ENCODE measurements around the gene TSSK6. TPM values are rescaled to one million over a fixed set of nuclear protein-coding genes. Genes with fewer than 3 reads are reported as not detected.

The TSSK6 gene
- total RNA-seq, 4 donors from 2014 or later = 2.6 to 10.5 (median 6.8) TPM

DNA sequence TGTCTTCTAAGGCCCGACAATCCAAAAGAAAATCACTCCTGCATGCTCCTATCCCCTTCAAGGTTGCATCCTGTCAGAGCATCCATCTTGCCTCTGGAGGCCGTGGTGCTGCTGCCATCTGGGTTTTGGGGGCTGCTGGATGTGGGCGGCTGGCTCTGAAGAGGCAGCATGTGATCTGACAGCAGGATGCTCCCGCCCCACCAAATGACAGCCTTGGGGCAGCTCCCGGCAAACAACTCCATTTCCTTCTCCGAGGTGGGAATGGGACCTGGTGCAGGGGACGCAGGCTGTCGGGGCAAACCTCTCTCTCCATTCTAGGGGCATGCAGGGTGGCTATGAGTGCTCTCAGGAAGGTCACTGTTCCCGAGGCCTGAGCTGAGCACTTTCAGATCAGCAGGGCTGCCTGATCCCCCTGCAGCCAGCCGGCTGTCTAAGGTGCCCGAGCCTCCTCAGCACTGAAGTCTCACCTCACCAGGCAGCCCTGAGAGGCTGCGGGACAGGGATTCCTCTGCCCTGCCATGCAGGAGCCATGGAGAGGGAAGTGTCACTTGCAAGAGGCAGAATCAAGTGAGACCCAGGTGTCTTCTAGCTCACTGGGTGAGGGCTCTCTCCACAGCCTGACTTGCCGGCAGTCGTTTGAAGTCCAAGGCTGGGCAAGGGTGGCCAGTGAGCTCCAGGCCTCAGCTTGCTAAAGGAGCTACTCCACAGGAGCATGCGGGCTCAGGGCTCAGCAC, 28.8 kb downstream of the TSSK6 start:
- no peaks in the 10 kb centered on the region for H3K36me3 ChIP-seq
- peaks cover 15 to 49% (median 42%) of the 10 kb centered on the region in 4 donors for H3K4me1 ChIP-seq
- in situ Hi-C loops (cut with MboI; ENCODE audit: low pct_ligation_motif_present in 1 of 4, low pct_unique_long_range_greater_than_20kb in 1 of 4, low sequenced_read_pairs in 3 of 4) (loop anchor here in 3 of 4 donors (25.0 kb wide), 2 partner anchors 124 to 299 kb away; partner anchors contain the start of genes BORCS8 (in 1 of the 3) and RFXANK (in 1 of the 3)), intact Hi-C loops (cut with DNase I; ENCODE audit: low total_unique reads) (no loop called here)
- H3K27ac ChIP-seq = no peak overlapping the region
- no peak overlapping the region for H3K4me3 ChIP-seq
- H3K9me3 ChIP-seq = no peaks in the 10 kb centered on the region
- 74% methylated on average over 15 of the region's 15 CpGs; no CpG with 5 or more reads in 1 of the 2 donors for WGBS, 2 donors (ENCODE audit: low coverage in 1 of 2)
- no peak for DNase-seq
- no peak for TF ChIP-seq POLR2A (IDR thresholded peaks at IDR 0.05)
- TF ChIP-seq, protein P1, sequence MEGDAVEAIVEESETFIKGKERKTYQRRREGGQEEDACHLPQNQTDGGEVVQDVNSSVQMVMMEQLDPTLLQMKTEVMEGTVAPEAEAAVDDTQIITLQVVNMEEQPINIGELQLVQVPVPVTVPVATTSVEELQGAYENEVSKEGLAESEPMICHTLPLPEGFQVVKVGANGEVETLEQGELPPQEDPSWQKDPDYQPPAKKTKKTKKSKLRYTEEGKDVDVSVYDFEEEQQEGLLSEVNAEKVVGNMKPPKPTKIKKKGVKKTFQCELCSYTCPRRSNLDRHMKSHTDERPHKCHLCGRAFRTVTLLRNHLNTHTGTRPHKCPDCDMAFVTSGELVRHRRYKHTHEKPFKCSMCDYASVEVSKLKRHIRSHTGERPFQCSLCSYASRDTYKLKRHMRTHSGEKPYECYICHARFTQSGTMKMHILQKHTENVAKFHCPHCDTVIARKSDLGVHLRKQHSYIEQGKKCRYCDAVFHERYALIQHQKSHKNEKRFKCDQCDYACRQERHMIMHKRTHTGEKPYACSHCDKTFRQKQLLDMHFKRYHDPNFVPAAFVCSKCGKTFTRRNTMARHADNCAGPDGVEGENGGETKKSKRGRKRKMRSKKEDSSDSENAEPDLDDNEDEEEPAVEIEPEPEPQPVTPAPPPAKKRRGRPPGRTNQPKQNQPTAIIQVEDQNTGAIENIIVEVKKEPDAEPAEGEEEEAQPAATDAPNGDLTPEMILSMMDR (IDR thresholded peaks at IDR 0.05) = no peak
- TF ChIP-seq POLR2AphosphoS5 (IDR thresholded peaks at IDR 0.05) = no peak
- TF ChIP-seq EP300 (IDR thresholded peaks at IDR 0.05; ENCODE audit: low read depth) = no peak
- H3K27me3 ChIP-seq = no peaks in the 10 kb centered on the region

DNA sequence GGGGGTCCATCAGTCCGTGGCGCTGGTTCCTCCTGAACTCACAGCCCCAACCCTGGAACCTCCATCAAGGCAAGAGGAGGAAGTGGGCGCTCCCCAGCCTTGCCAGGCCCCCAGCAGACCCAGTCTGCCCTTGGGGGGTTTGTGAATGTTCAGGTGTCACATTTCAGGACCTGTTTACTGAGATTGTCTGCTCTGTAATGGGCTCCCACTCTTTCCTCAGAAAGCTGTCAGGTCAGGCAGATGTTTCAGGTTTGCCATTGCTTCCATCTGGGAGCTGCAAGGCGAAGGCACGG, 29.4 kb downstream of the TSSK6 start:
- intact Hi-C loops (cut with DNase I; ENCODE audit: low total_unique reads) (loop anchor here (2.0 kb wide), 1 partner anchor 117 kb away; no protein-coding TSS in a partner anchor), in situ Hi-C loops (cut with MboI; ENCODE audit: low pct_ligation_motif_present in 1 of 4, low pct_unique_long_range_greater_than_20kb in 1 of 4, low sequenced_read_pairs in 3 of 4) (loop anchor here in 3 of 4 donors (25.0 kb wide), 2 partner anchors 124 to 299 kb away; partner anchors contain the start of genes BORCS8 (in 1 of the 3) and RFXANK (in 1 of the 3))
- 97% methylated on average over 5 of the region's 5 CpGs; no CpG with 5 or more reads in 1 of the 2 donors for whole genome bisulfite sequencing, 2 donors (ENCODE audit: low coverage in 1 of 2)
- H3K4me3 ChIP-seq = no peak overlapping the region
- H3K4me1 ChIP-seq = peaks cover 15 to 49% (median 42%) of the 10 kb centered on the region in 4 donors
- H3K27ac ChIP-seq = no peak overlapping the region
- TF ChIP-seq EP300 (IDR thresholded peaks at IDR 0.05; ENCODE audit: low read depth) (no peak), POLR2AphosphoS5 (IDR thresholded peaks at IDR 0.05) (no peak), POLR2A (IDR thresholded peaks at IDR 0.05) (no peak)
- TF ChIP-seq, protein P1 (IDR thresholded peaks at IDR 0.05) = no peak
- H3K36me3 ChIP-seq = no peaks in the 10 kb centered on the region
- no peaks in the 10 kb centered on the region for H3K9me3 ChIP-seq
- DNase-seq = no peak
- no peaks in the 10 kb centered on the region for H3K27me3 ChIP-seq

DNA sequence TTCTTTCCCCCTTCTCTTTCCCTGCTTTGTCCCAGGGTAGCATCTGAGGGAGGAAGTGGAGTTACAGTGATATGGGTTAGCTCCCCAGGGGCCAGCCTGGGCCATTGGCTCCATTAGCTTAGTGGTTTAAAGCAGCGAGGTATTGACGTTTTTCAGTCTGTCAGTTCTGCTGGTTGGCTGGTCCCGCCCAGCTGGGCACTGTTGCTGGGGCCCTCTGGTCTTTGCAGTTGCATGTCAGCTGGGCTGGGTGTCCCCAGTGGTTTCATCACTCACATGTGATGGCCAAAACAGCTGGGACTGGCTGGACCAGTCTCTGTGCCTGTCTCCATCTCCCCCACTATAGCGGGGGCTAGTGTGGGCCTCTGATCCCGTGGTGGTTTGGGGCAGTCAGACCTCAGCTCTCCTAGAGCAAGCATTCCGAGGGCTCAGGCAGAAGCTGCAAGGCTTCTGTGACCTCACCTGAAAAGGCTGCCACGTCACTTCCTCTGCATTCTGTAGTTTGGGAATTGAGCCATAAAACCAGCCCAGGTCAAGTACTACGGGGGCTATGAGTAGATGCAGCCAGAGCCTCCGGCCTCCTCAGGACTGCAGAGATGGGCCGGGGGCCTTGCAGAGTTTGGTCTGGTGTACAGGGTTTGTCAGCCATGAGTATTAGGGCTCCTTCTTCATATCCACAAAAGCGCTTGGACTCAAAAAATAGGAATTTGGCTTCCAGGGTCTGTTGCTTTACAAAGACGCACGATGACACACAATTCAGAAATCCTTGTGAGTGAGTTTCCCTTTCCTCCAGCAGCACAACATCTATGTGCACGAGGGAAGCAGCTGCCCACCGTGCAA, 30.0 kb downstream of the TSSK6 start:
- 76% methylated on average over 15 of the region's 15 CpGs; no CpG with 5 or more reads in 1 of the 2 donors for WGBS, 2 donors (ENCODE audit: low coverage in 1 of 2)
- H3K4me1 ChIP-seq = peaks cover 15 to 45% (median 41%) of the 10 kb centered on the region in 4 donors
- intact Hi-C loops (cut with DNase I; ENCODE audit: low total_unique reads) = loop anchor here (2.0 kb wide), 1 partner anchor 117 kb away; no protein-coding TSS in a partner anchor
- no peak for DNase-seq
- TF ChIP-seq, protein P1 (IDR thresholded peaks at IDR 0.05) = no peak
- TF ChIP-seq POLR2A (IDR thresholded peaks at IDR 0.05) (no peak), POLR2AphosphoS5 (IDR thresholded peaks at IDR 0.05) (no peak), EP300 (IDR thresholded peaks at IDR 0.05; ENCODE audit: low read depth) (no peak)
- no peaks in the 10 kb centered on the region for H3K9me3 ChIP-seq
- H3K27ac ChIP-seq = no peak overlapping the region
- no peaks in the 10 kb centered on the region for H3K36me3 ChIP-seq
- H3K27me3 ChIP-seq = no peaks in the 10 kb centered on the region
- in situ Hi-C loops (cut with MboI; ENCODE audit: low pct_ligation_motif_present in 1 of 4, low pct_unique_long_range_greater_than_20kb in 1 of 4, low sequenced_read_pairs in 3 of 4) = loop anchor here in 3 of 4 donors (25.0 kb wide), 2 partner anchors 123 to 298 kb away; partner anchors contain the start of genes BORCS8 (in 1 of the 3) and RFXANK (in 1 of the 3)
- no peak overlapping the region for H3K4me3 ChIP-seq
